Uterus (tissue), 2 donors: ENCODE results near the gene ZSWIM6.

Source experiments
- POLR2A ChIP-seq, 2 donors: fragments of 450-650 bp; IDR thresholded peaks; one replicate each; pipeline ENCODE4 v1.6.1; 2016; ENCODE audit warnings: antibody characterized with exemption in 2 of 2, mild to moderate bottlenecking in 1 of 2, moderate library complexity in 1 of 2
- TF ChIP-seq, protein P1 (sequence below), 4 experiments: fragments of 200-600 bp in 2 of 4; fragments of 450-650 bp in 2 of 4; sonication (generic) in 2 of 4; IDR thresholded peaks; one replicate each; pipeline ENCODE4 v1.5.1; 2016 to 2019; ENCODE audit warnings: antibody characterized with exemption in 4 of 4, mild to moderate bottlenecking in 2 of 4, moderate library complexity in 1 of 4

DNA sequence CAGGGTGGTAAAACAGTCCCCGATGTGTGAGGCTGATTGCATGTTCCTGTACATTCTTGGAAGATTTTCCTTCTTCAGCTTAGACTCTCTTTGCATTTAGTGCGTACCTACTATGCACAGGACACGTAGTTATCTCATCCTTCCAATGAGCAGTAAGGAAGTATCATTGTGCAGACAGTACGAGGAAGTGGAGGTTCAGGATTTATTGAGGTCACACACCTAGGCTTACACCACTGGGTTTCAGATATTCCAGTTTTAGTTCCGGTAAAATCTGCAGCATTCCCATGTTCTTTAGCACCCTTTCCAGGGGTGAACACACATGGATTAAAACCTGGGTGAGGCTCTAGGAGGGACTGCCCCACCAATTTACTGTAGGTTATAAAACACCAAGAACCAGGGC is 238.7 kb downstream of the ZSWIM6 start:
- TF ChIP-seq, protein P1, sequence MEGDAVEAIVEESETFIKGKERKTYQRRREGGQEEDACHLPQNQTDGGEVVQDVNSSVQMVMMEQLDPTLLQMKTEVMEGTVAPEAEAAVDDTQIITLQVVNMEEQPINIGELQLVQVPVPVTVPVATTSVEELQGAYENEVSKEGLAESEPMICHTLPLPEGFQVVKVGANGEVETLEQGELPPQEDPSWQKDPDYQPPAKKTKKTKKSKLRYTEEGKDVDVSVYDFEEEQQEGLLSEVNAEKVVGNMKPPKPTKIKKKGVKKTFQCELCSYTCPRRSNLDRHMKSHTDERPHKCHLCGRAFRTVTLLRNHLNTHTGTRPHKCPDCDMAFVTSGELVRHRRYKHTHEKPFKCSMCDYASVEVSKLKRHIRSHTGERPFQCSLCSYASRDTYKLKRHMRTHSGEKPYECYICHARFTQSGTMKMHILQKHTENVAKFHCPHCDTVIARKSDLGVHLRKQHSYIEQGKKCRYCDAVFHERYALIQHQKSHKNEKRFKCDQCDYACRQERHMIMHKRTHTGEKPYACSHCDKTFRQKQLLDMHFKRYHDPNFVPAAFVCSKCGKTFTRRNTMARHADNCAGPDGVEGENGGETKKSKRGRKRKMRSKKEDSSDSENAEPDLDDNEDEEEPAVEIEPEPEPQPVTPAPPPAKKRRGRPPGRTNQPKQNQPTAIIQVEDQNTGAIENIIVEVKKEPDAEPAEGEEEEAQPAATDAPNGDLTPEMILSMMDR (IDR thresholded peaks at IDR 0.05) = no peak
- TF ChIP-seq POLR2A (IDR thresholded peaks at IDR 0.05) = no peak
